ENCODE data around the gene DOCK2.

DOCK2 gene

DNA sequence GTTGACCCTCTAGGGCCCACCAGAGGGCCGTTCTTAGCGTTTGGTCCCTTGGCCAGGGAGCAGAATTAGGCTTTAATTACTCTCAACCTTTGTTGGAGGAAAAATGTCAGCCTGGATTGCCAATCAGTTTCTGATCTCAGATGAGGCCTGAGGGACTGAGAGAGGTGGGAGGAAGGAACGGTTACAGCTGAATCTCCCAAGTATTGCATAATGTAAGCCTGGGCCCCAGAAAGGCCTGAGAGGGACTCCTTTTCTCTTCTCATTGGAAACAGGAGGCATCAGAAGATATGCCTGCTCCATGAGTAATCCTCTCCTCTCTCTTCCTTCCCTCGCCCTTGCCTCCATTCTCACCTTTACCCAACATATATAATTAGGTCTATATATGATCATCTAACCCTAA lies 237.5 kb downstream of the DOCK2 start:
- Histone ChIP-seq H3K27me3 (no peaks in the 10 kb centered on the region), H3K27ac (no peak overlapping the region), H3K36me3 (peaks cover 0 to 99% (median 22%) of the 10 kb centered on the region in 11 experiments; a peak in 16 of 22 replicates), H4K20me1 (peaks cover 0 to 97% (median under 1%) of the 10 kb centered on the region in 11 experiments; a peak in 6 of 22 replicates), H3K9me3 (replicated peaks in 1 of 11) (no peaks in the 10 kb centered on the region), H3K4me2 (no peak overlapping the region), H3K4me1 (peaks cover 0 to 9% (median 0%) of the 10 kb centered on the region in 10 experiments; a peak in 2 of 20 replicates), H3K9ac (no peak overlapping the region), H3K4me3 (no peak overlapping the region)
- TF ChIP-seq Cebpa-rat (IDR thresholded peaks at IDR 0.05), result no peak

DNA sequence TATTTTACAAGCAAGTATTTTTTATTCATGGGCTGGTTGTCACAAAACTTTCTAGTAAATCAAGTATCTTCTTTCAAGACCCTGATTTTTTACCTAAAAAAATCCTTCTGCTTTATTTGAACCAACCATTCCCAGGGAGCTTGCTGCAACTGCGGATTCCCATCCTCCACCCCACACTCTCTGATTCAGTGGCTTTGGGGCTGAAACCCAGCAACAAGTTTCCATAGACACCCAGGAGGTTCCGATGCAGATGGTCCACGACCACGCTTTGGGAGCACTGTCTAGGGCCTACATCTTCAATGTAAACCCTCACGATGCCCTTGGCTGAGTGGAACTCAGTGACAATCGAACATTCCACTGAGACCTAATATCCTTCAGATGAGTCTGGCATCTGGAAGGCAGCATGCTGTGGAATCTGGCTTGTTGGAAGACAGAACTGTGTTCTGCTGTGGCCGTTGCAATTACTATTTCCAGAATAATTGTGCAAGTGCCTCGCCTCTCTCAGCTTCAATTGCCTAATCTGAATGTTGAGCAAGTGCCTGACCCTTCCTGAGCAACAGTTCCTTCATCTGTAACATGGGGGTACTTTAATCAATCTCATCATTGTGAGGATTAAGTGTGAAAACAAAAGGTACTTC lies 238.1 kb downstream of the DOCK2 start:
- Histone ChIP-seq H3K4me3 (no peak overlapping the region), H4K20me1 (peaks cover 0 to 97% (median 0%) of the 10 kb centered on the region in 11 experiments; a peak in 6 of 22 replicates), H3K27ac (no peak overlapping the region), H3K27me3 (no peaks in the 10 kb centered on the region), H3K4me2 (no peak overlapping the region), H3K9ac (no peak overlapping the region), H3K9me3 (replicated peaks in 1 of 11) (no peaks in the 10 kb centered on the region), H3K36me3 (peaks cover 0 to 98% (median 19%) of the 10 kb centered on the region in 11 experiments; a peak in 14 of 22 replicates), H3K4me1 (peaks cover 0 to 14% (median 0%) of the 10 kb centered on the region in 10 experiments; a peak in 4 of 20 replicates)
- no peak for TF ChIP-seq Cebpa-rat (IDR thresholded peaks at IDR 0.05)

DNA sequence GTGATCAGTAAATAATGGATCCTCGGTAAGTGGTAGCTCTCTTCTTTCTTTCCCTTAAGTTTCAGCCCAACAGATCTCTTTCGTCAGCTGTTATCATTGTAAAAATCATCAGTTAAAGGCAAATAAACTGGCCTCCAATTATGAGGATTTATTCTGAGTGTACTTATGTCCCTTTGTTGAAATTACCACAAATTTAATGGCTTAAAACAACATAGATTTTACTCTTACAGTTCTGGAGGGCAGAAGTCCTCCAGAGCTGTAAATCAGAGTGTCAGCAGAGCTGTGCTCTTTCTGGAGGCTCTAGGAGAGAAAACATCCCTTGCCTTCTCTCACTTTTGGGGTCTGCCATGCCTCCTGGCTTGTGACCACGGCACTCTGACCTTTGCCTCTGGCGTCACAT lies 238.7 kb downstream of the DOCK2 start:
- Histone ChIP-seq H3K4me2 (no peak overlapping the region), H3K9ac (no peak overlapping the region), H3K4me1 (peaks cover 0 to 18% (median 0%) of the 10 kb centered on the region in 10 experiments; a peak in 5 of 20 replicates), H3K9me3 (replicated peaks in 1 of 11) (no peaks in the 10 kb centered on the region), H4K20me1 (peaks cover 0 to 97% (median 0%) of the 10 kb centered on the region in 11 experiments; a peak in 6 of 22 replicates), H3K4me3 (no peak overlapping the region), H3K36me3 (peaks cover 0 to 98% (median 19%) of the 10 kb centered on the region in 11 experiments; a peak in 14 of 22 replicates), H3K27ac (no peak overlapping the region), H3K27me3 (no peaks in the 10 kb centered on the region)
- no peak for TF ChIP-seq Cebpa-rat (IDR thresholded peaks at IDR 0.05)

DNA sequence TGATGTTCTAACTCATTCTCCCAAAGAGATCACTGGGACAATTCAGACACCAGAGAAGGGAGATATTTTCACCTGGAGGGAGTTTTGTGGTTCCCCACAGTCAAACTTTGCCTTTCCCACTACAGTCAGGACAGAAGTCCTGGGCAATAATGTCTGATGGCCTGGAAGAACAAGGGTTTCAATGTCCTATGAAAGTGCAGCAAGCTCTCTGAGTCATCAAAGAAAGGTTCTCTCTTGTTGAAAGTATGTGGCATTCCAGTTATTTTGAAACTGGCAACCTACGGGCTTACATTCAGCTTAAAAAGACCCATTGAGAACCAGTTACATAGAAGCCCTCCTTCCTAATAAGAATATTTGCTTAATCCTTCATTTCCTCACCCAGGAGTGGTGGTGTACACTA lies 239.3 kb downstream of the DOCK2 start:
- no peaks in the 10 kb centered on the region for H3K27me3 ChIP-seq
- H3K4me3 ChIP-seq, result no peak overlapping the region
- no peak overlapping the region for H3K9ac ChIP-seq
- TF ChIP-seq Cebpa-rat (IDR thresholded peaks at IDR 0.05), result no peak
- peaks cover 0 to 98% (median 19%) of the 10 kb centered on the region in 11 experiments; a peak in 14 of 22 replicates for H3K36me3 ChIP-seq
- no peak overlapping the region for H3K27ac ChIP-seq
- H3K9me3 ChIP-seq (replicated peaks in 1 of 11), result no peaks in the 10 kb centered on the region
- no peak overlapping the region for H3K4me2 ChIP-seq
- peaks cover 0 to 20% (median 0%) of the 10 kb centered on the region in 10 experiments; a peak in 5 of 20 replicates for H3K4me1 ChIP-seq
- H4K20me1 ChIP-seq, result peaks cover 0 to 97% (median 0%) of the 10 kb centered on the region in 11 experiments; a peak in 6 of 22 replicates

DNA sequence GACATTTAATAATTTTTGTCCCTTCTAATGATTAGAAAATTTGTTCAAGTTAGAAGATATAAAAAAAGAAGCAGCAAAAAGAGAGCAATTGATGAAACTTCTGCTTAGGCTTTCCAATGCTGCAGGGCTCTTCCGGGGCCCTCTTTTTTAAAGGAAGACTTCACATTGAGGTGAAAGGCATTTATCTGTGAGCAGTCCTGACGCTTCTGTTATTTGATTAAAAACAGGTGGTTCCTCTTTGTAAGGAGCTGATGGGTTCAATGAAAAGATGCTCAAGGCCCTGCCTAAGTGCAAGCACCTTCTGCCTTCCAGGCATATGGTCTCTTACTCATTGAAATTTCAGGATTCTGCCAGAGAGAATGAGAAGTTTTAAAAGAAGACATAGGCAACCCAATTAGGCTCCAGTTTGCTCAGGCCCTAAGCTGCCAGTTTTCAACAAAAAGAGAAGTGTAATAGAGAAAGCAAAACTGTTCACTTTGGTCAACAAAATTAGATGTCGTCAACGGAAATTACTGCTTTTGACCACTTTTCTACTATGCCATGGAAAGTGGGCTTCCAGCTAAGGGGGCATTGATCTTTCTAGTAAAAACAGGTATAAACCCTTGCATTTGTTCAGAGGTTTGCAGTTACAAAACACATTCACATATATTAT lies 243.1 kb downstream of the DOCK2 start:
- Histone ChIP-seq H3K4me1 (peaks cover 0 to 20% (median 0%) of the 10 kb centered on the region in 10 experiments; a peak in 5 of 20 replicates), H4K20me1 (peaks cover 0 to 99% (median 0%) of the 10 kb centered on the region in 11 experiments; a peak in 7 of 22 replicates), H3K27me3 (no peaks in the 10 kb centered on the region), H3K9ac (no peak overlapping the region), H3K27ac (no peak overlapping the region; a peak in 1 of 22 replicates), H3K4me3 (no peak overlapping the region), H3K4me2 (peak overlapping the region in 2 of 11 experiments; percentile 23 to 38; a peak in 1 of 22 replicates), H3K9me3 (replicated peaks in 1 of 11) (no peaks in the 10 kb centered on the region), H3K36me3 (peaks cover 0 to 98% (median 30%) of the 10 kb centered on the region in 11 experiments; a peak in 13 of 22 replicates)
- TF ChIP-seq Cebpa-rat (IDR thresholded peaks at IDR 0.05), result no peak

DNA sequence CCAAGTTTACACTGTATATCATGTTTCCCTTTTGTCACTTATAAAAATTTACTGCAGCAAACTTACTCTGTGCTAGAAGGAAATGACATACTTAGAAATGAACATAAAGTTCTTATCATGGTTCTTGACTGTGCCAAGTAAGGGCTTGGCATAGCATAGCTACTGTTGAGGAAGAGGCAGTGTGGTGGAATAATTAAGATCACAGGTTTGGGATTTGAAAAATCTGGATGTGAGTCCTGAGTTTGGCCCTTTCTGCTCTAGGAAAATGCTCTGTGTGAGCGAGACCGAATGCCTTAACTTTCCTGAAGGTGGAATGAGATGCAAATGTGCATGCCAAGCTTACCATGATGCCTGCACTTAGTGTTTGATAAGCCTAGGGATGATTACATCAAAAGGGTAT lies 243.7 kb downstream of the DOCK2 start:
- H3K9me3 ChIP-seq (replicated peaks in 1 of 11), result no peaks in the 10 kb centered on the region
- H3K4me3 ChIP-seq, result no peak overlapping the region
- no peak for TF ChIP-seq Cebpa-rat (IDR thresholded peaks at IDR 0.05)
- H3K36me3 ChIP-seq, result peaks cover 0 to 98% (median 26%) of the 10 kb centered on the region in 11 experiments; a peak in 13 of 22 replicates
- peaks cover 0 to 20% (median 0%) of the 10 kb centered on the region in 10 experiments; a peak in 5 of 20 replicates for H3K4me1 ChIP-seq
- no peak overlapping the region for H3K9ac ChIP-seq
- no peaks in the 10 kb centered on the region for H3K27me3 ChIP-seq
- H3K4me2 ChIP-seq, result peak overlapping the region in 1 of 11 experiments; percentile 38; a peak in 1 of 22 replicates
- no peak overlapping the region; a peak in 1 of 22 replicates for H3K27ac ChIP-seq
- peaks cover 0 to 100% (median 0%) of the 10 kb centered on the region in 11 experiments; a peak in 7 of 22 replicates for H4K20me1 ChIP-seq

DNA sequence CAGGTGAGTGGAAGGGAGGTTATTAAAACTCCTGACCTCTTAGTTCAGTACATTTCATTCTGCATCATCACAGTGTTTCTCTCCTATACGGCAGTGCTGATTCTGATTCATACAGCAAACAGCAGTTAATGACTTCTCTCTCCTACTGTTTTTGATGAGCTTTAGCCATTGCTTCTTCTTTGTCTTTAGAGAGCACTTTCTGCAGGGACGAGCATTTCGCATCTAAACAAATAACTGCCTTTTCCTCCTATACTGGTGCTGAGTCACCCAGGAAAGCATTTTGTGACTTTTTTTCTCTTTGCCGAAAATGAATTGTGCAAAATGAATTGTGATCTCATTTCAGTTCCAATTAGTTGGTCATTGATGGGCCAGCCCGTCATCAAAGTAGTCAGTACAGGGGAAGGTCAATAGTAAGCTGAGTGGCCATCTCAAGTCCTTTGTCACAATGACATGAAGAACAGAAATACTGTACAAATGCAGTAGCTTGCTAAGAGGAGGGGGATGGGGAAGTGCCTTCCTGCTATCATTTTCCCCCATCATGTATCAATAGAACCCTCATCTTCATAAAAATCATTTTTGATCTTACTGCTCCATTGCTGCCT lies 244.7 kb downstream of the DOCK2 start:
- H3K4me3 ChIP-seq, result no peak overlapping the region
- no peaks in the 10 kb centered on the region for H3K27me3 ChIP-seq
- no peak overlapping the region for H3K4me2 ChIP-seq
- H3K27ac ChIP-seq, result no peak overlapping the region
- H4K20me1 ChIP-seq, result peaks cover 0 to 100% (median 0%) of the 10 kb centered on the region in 11 experiments; a peak in 7 of 22 replicates
- TF ChIP-seq Cebpa-rat (IDR thresholded peaks at IDR 0.05), result no peak
- H3K4me1 ChIP-seq, result peaks cover 0 to 20% (median 0%) of the 10 kb centered on the region in 10 experiments; a peak in 5 of 20 replicates
- no peak overlapping the region for H3K9ac ChIP-seq
- peaks cover 0 to 98% (median 20%) of the 10 kb centered on the region in 11 experiments; a peak in 12 of 22 replicates for H3K36me3 ChIP-seq
- no peaks in the 10 kb centered on the region for H3K9me3 ChIP-seq (replicated peaks in 1 of 11)

DNA sequence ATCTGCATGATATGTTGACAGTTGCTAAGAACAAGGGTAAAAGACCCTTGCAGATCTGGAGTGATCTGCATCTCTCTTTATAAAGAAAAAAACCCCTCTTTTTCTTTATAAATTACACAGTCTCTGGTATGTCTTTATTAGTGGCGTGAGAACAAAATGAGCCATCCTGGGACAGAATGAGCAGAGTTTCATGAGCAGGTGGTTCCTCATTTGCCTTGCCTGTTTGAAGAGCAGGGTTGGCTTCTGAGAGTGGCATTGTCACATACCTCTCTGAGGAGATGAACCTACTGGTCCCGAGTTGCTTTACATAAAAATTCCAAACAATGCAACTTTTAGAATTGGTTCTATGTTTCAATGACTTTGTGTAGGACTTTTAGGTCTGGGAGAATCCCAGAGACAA lies 249.0 kb downstream of the DOCK2 start:
- H3K27ac ChIP-seq, result no peak overlapping the region

More for the DNA sequence above, 249.0 kb downstream of the DOCK2 start:
- Histone ChIP-seq H3K36me3 (peaks cover 0 to 97% (median 20%) of the 10 kb centered on the region in 11 experiments; a peak in 11 of 22 replicates), H3K4me3 (no peak overlapping the region), H3K4me1 (no peaks in the 10 kb centered on the region), H3K9me3 (replicated peaks in 1 of 11) (no peaks in the 10 kb centered on the region), H4K20me1 (peaks cover 0 to 99% (median 0%) of the 10 kb centered on the region in 11 experiments; a peak in 7 of 22 replicates), H3K27me3 (no peaks in the 10 kb centered on the region), H3K4me2 (no peak overlapping the region), H3K9ac (no peak overlapping the region)
- no peak for TF ChIP-seq Cebpa-rat (IDR thresholded peaks at IDR 0.05)
